Measurements from ENCODE around the gene GPR153. TPM values are rescaled to one million over a fixed set of nuclear protein-coding genes. Genes with fewer than 3 reads are reported as not detected.

GPR153 gene
- polyA plus RNA-seq, 1 of the 3 experiments (the other 2 are of a cell fraction) = 6.6 TPM

DNA sequence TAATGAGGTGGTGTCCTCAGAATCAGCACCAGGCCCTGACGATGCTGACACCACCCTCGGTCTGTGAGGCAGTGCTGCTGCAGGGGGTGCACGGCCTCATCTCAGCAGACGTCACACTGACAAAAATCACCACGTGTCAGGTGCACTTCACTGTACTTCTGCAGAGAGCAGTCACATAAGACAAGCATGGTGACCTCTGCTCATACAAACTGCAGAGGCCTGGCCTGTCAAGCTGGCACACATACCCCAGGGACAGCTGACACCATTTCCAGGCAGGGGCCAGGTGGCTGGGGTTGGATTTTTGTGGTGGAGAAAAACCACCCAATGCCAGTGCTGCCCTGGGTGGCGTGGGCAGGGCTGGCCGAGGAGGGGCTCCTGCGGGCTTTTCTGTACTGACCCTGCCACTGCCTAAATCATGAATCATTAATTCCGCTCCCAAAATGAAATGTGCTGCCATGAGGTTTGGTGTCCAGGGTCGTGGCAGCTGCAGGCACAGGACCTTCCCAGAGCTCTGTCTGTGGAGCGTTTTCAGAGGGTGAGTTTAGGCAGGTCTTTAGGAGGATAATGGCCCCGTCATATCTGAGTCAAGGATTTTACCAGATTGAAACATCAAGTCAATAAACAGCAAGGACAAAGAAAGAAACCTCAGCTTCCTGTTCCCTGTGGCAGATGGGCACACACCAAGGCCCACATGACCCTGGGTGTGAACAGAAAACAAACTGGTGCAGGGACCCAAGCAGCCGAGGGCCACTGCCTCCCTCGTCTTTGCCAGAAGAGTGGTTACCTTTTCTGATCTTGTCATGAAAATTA lies 33.4 kb upstream of the GPR153 start:
- Histone ChIP-seq H3K27ac (ENCODE audit: low read depth in 2 of 2, low read length in 1 of 2) (no peak overlapping the region), H3K79me2 (ENCODE audit: insufficient read depth) (no peaks in the 10 kb centered on the region), H3K4me2 (no peak overlapping the region), H3K9ac (no peak overlapping the region), H3K36me3 (replicated peaks in 1 of 2; ENCODE audit: control insufficient read depth in 1 of 2, insufficient read depth in 2 of 2, low read length in 1 of 2) (peaks cover 0 to 19% of the 10 kb centered on the region in 2 experiments), H3K9me2 (no peaks in the 10 kb centered on the region), H3K4me1 (ENCODE audit: control insufficient read depth in 1 of 2, insufficient read depth in 2 of 2, low read depth in 1 of 2, low read length in 1 of 2) (peaks cover 0 to 8% of the 10 kb centered on the region in 2 experiments; a peak in 1 of 4 replicates), H3K9me3 (no peaks in the 10 kb centered on the region), H3F3A (replicated peaks; ENCODE audit: insufficient read depth) (no peaks in the 10 kb centered on the region), H3K4me3 (ENCODE audit: low read depth in 2 of 2, low read length in 1 of 2) (no peak overlapping the region), H3K27me3 (ENCODE audit: insufficient read depth) (no peaks in the 10 kb centered on the region), H4K20me1 (ENCODE audit: insufficient read depth) (no peaks in the 10 kb centered on the region), H2AFZ (ENCODE audit: low read depth) (no peak overlapping the region)
- TF ChIP-seq TAF1 (IDR thresholded peaks at IDR 0.05; ENCODE audit: borderline replicate concordance, low read depth, low read length) = no peak
- no peak for TF ChIP-seq RCOR1 (IDR thresholded peaks at IDR 0.05; ENCODE audit: low read length)
- no peak for TF ChIP-seq NFIC (IDR thresholded peaks at IDR 0.05; ENCODE audit: borderline replicate concordance)
- no peak for TF ChIP-seq IRF3 (IDR thresholded peaks at IDR 0.05; ENCODE audit: low read depth, low read length)
- CTCF ChIA-PET = interaction anchor here (2.3 kb wide), 1 partner anchor 48 kb away, joined by 11 read pairs; no protein-coding TSS in a partner anchor
- no peak for DNase-seq
- POLR2A ChIA-PET = no interaction called here
- WGBS (ENCODE audit: low lambda C conversion rate) = 94% methylated on average over 13 of the region's 14 CpGs

DNA sequence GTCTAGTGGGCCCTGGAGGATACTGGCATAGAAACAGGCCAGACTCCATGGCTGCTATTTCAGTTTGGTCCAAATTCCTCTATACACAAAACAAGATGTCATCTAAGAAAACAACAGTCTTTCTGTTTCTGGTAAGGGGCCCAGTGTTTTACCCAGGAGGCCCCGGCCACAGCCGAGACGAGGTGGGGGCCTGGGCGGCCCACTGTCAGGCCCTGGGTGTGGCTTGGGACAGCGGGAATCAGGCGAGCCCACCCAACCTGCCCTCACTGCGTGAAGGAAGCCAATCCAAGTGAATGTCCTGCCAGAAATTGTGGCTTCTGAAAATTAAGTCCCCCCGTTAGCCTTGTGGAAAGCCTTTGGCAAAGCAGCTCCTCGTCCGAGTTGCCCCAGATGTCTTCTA lies 31.2 kb upstream of the GPR153 start:
- Histone ChIP-seq H3K36me3 (replicated peaks in 1 of 2; ENCODE audit: control insufficient read depth in 1 of 2, insufficient read depth in 2 of 2, low read length in 1 of 2) (peaks cover 0 to 24% of the 10 kb centered on the region in 2 experiments), H3K9ac (no peak overlapping the region), H3K9me2 (no peaks in the 10 kb centered on the region), H3K9me3 (no peaks in the 10 kb centered on the region), H3K4me3 (ENCODE audit: low read depth in 2 of 2, low read length in 1 of 2) (no peak overlapping the region), H3K27me3 (ENCODE audit: insufficient read depth) (no peaks in the 10 kb centered on the region), H3K27ac (ENCODE audit: low read depth in 2 of 2, low read length in 1 of 2) (no peak overlapping the region), H2AFZ (ENCODE audit: low read depth) (no peak overlapping the region), H3K79me2 (ENCODE audit: insufficient read depth) (no peaks in the 10 kb centered on the region), H4K20me1 (ENCODE audit: insufficient read depth) (no peaks in the 10 kb centered on the region), H3F3A (replicated peaks; ENCODE audit: insufficient read depth) (no peaks in the 10 kb centered on the region), H3K4me1 (ENCODE audit: control insufficient read depth in 1 of 2, insufficient read depth in 2 of 2, low read depth in 1 of 2, low read length in 1 of 2) (no peaks in the 10 kb centered on the region), H3K4me2 (no peak overlapping the region)
- POLR2A ChIA-PET = no interaction called here
- 96% methylated on average over 3 of the region's 10 CpGs for WGBS (ENCODE audit: low lambda C conversion rate)
- DNase-seq = no peak
- CTCF ChIA-PET = no interaction called here
- TF ChIP-seq RAD21 (IDR thresholded peaks at IDR 0.05; ENCODE audit: low read length) (no peak), CHD2 (IDR thresholded peaks at IDR 0.05; ENCODE audit: low read length, partially characterized antibody) (no peak), FOXJ3 (CRISPR knock-in tag; IDR thresholded peaks at IDR 0.05) (no peak), POLR2AphosphoS5 (IDR thresholded peaks at IDR 0.05; ENCODE audit: low read depth, low read length) (no peak), TEAD4 (IDR thresholded peaks at IDR 0.05; ENCODE audit: borderline replicate concordance, insufficient read depth) (no peak), MAX (IDR thresholded peaks at IDR 0.05; ENCODE audit: low read depth) (no peak), PBX3 (IDR thresholded peaks at IDR 0.05) (no peak), SMC3 (IDR thresholded peaks at IDR 0.05; ENCODE audit: low read depth, low read length) (no peak), EP300 (IDR thresholded peaks at IDR 0.05; ENCODE audit: borderline replicate concordance in 1 of 2, low read depth in 1 of 2, low read length in 1 of 2) (no peak), SIN3A (IDR thresholded peaks at IDR 0.05; ENCODE audit: borderline replicate concordance, low read depth, low read length) (no peak), TAF1 (IDR thresholded peaks at IDR 0.05; ENCODE audit: borderline replicate concordance, low read depth, low read length) (no peak), FOSL2 (IDR thresholded peaks at IDR 0.05; ENCODE audit: borderline replicate concordance, low read depth) (no peak)
- TF ChIP-seq, protein P1, sequence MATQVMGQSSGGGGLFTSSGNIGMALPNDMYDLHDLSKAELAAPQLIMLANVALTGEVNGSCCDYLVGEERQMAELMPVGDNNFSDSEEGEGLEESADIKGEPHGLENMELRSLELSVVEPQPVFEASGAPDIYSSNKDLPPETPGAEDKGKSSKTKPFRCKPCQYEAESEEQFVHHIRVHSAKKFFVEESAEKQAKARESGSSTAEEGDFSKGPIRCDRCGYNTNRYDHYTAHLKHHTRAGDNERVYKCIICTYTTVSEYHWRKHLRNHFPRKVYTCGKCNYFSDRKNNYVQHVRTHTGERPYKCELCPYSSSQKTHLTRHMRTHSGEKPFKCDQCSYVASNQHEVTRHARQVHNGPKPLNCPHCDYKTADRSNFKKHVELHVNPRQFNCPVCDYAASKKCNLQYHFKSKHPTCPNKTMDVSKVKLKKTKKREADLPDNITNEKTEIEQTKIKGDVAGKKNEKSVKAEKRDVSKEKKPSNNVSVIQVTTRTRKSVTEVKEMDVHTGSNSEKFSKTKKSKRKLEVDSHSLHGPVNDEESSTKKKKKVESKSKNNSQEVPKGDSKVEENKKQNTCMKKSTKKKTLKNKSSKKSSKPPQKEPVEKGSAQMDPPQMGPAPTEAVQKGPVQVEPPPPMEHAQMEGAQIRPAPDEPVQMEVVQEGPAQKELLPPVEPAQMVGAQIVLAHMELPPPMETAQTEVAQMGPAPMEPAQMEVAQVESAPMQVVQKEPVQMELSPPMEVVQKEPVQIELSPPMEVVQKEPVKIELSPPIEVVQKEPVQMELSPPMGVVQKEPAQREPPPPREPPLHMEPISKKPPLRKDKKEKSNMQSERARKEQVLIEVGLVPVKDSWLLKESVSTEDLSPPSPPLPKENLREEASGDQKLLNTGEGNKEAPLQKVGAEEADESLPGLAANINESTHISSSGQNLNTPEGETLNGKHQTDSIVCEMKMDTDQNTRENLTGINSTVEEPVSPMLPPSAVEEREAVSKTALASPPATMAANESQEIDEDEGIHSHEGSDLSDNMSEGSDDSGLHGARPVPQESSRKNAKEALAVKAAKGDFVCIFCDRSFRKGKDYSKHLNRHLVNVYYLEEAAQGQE (IDR thresholded peaks at IDR 0.05; ENCODE audit: low read depth, low read length) = no peak
- TF ChIP-seq, protein P2, sequence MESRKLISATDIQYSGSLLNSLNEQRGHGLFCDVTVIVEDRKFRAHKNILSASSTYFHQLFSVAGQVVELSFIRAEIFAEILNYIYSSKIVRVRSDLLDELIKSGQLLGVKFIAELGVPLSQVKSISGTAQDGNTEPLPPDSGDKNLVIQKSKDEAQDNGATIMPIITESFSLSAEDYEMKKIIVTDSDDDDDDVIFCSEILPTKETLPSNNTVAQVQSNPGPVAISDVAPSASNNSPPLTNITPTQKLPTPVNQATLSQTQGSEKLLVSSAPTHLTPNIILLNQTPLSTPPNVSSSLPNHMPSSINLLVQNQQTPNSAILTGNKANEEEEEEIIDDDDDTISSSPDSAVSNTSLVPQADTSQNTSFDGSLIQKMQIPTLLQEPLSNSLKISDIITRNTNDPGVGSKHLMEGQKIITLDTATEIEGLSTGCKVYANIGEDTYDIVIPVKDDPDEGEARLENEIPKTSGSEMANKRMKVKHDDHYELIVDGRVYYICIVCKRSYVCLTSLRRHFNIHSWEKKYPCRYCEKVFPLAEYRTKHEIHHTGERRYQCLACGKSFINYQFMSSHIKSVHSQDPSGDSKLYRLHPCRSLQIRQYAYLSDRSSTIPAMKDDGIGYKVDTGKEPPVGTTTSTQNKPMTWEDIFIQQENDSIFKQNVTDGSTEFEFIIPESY (IDR thresholded peaks at IDR 0.05; ENCODE audit: borderline replicate concordance, low read depth) = no peak

Measured in SK-N-SH (cell line).